Pancreas (tissue), 10 donors: ENCODE results near the gene ULK4. TPM values are rescaled to one million over a fixed set of nuclear protein-coding genes. Genes with fewer than 3 reads are reported as not detected.

Source experiments
- ATAC-seq, 4 donors: fragments of 200-7000 bp; cut with Tn5 transposase; one replicate each; pipeline versions ENCODE4 v1.8.0 to v1.9.1; 2020; ENCODE audit warnings: mild to moderate bottlenecking in 4 of 4, moderate library complexity in 4 of 4
- DNase-seq, 6 donors: peaks; one replicate each; pipeline ENCODE4 v3.0.0-alpha.2; 2020
- FAIRE-seq: peaks from 2 replicates; lab custom pipeline; 2012; peaks lifted over from hg19 to GRCh38; lab: Jason Lieb, UNC
- H3K27ac ChIP-seq, 4 donors: fragments of 200-600 bp; sonication (generic); 1 replicate in 3 of 4; 2 replicates in 1 of 4; pipeline versions ENCODE4 v1.5.0 to v1.8.0; 2020
- H3K27me3 ChIP-seq, 4 donors: fragments of 200-600 bp; one replicate each; pipeline ENCODE4 v1.8.0; 2021
- H3K36me3 ChIP-seq, 3 donors: fragments of 200-600 bp; sonication (generic) in 1 of 3; one replicate each; pipeline versions ENCODE4 v1.5.0 to v1.8.0; 2020 to 2021
- H3K4me1 ChIP-seq, 3 donors: fragments of 200-600 bp; one replicate each; pipeline ENCODE4 v1.8.0; 2021
- H3K4me3 ChIP-seq, 4 donors: fragments of 200-600 bp; sonication (generic) in 2 of 4; one replicate each; pipeline versions ENCODE4 v1.5.0 to v1.8.0; 2020 to 2021
- H3K9me3 ChIP-seq, 4 donors: fragments of 200-600 bp; one replicate each; pipeline ENCODE4 v1.8.0; 2021
- CTCF ChIP-seq, 4 donors: fragments of 200-600 bp; sonication (generic) in 3 of 4; IDR thresholded peaks; one replicate each; pipeline versions ENCODE4 v1.5.0 to v1.8.0; 2021; ENCODE audit warnings: antibody characterized with exemption in 4 of 4
- WGBS, 2 donors: extraction: QIAGEN DNeasy Blood & Tissue Kit; methylation state at CpG; one replicate each; pipeline ENCODE4 v1.1.7; 2013; 5-methylcytosine and 5-hydroxymethylcytosine counted together
- intact Hi-C, 3 donors: fragments of 100-400 bp; cut with DNase I; formaldehyde crosslinking; loops; one replicate each; pipeline versions ENCODE4 v1.11.1 to v1.14.2; 2022
- polyA plus RNA-seq, 2 donors: library from polyadenylated mRNA; stranded (reverse); fragments of 200-250 nt; gene quantifications; one replicate each; pipeline ENCODE4 v1.2.3, GENCODE V29; 2013
- total RNA-seq, 6 donors: library from RNA; stranded (reverse); fragmentation: NEBNext Ultra II Directional in 4 of 6; extraction: Animal tissue kit (Norgen Biotek cat#: 25700) in 4 of 6; gene quantifications; one replicate each; pipeline versions ENCODE4 v1.2.1 to v1.2.4, GENCODE V29; 2021 to 2023
- donor health status: healthy with polysubstance abuse.
- donor health status: DM: no; HTN: no; CAD: no; lungs with moderate emphysema.
- donor health status: DM: no; HTN: no; CAD: no.
- donor health status: control.
- donor health status: control.
- donor health status: Bipolar disorder and iron deficiency.
- donor health status: DM: yes; HTN: yes; CAD: no.
- donor health status: DM: no; HTN: no; CAD: no.
- donor health status: DM: no; HTN: no; CAD: no.
- donor health status: DM: yes; HTN: yes; CAD: no.

Gene ULK4
- total and polyA plus RNA-seq, 8 donors: 2.3 to 8.6 (median 4.2) TPM

GRCh38 chr3:41640076-41640475 is 321.8 kb downstream of the ULK4 start:
- H3K9me3 ChIP-seq: no peaks in the 10 kb centered on the region
- no peaks in the 10 kb centered on the region for H3K27me3 ChIP-seq
- no peaks in the 10 kb centered on the region for H3K36me3 ChIP-seq
- no peak for TF ChIP-seq CTCF (IDR thresholded peaks at IDR 0.05)
- WGBS, 2 donors: 83 to 92% methylated on average over 4 of the region's 4 CpGs
- ATAC-seq (no peak), DNase-seq (no peak), FAIRE-seq (no peak)
- no peaks in the 10 kb centered on the region for H3K4me1 ChIP-seq
- H3K27ac ChIP-seq: no peak overlapping the region
- intact Hi-C loops: no loop called here
- no peak overlapping the region for H3K4me3 ChIP-seq

GRCh38 chr3:41638381-41638780 is 323.5 kb downstream of the ULK4 start:
- DNase-seq (no peak), ATAC-seq (no peak), FAIRE-seq (no peak)
- Histone ChIP-seq H3K27ac (no peak overlapping the region), H3K4me1 (no peaks in the 10 kb centered on the region), H3K36me3 (no peaks in the 10 kb centered on the region), H3K4me3 (no peak overlapping the region), H3K9me3 (no peaks in the 10 kb centered on the region), H3K27me3 (no peaks in the 10 kb centered on the region)
- WGBS, 2 donors: 94 to 96% methylated on average over 2 of the region's 2 CpGs
- TF ChIP-seq CTCF (IDR thresholded peaks at IDR 0.05): no peak
- intact Hi-C loops: no loop called here

GRCh38 chr3:41632700-41633099 is 329.2 kb downstream of the ULK4 start:
- Histone ChIP-seq H3K27me3 (no peaks in the 10 kb centered on the region), H3K36me3 (no peaks in the 10 kb centered on the region), H3K4me3 (no peak overlapping the region), H3K9me3 (no peaks in the 10 kb centered on the region), H3K27ac (no peak overlapping the region), H3K4me1 (peaks cover 0 to 12% (median 8%) of the 10 kb centered on the region in 3 donors)
- ATAC-seq (no peak), DNase-seq (no peak), FAIRE-seq (no peak)
- no peak for TF ChIP-seq CTCF (IDR thresholded peaks at IDR 0.05)
- intact Hi-C loops: no loop called here

- peak in 3 of 4 donors; percentile 14 to 47 (median 18) for ATAC-seq
Observed at GRCh38 chr3:41630708-41631107, 331.2 kb downstream of the ULK4 start.

GRCh38 chr3:41629986-41630385 is 331.9 kb downstream of the ULK4 start:
- Histone ChIP-seq H3K4me1 (peaks cover 0 to 14% (median 8%) of the 10 kb centered on the region in 3 donors), H3K36me3 (no peaks in the 10 kb centered on the region), H3K9me3 (no peaks in the 10 kb centered on the region), H3K4me3 (no peak overlapping the region), H3K27me3 (no peaks in the 10 kb centered on the region), H3K27ac (no peak overlapping the region)
- intact Hi-C loops: no loop called here
- WGBS, 2 donors: 96 to 100% methylated on average over 1 of the region's 1 CpG
- FAIRE-seq (no peak), DNase-seq (no peak), ATAC-seq (no peak)
- no peak for TF ChIP-seq CTCF (IDR thresholded peaks at IDR 0.05)

More at GRCh38 chr3:41630708-41631107, 331.2 kb downstream of the ULK4 start:
- no peak overlapping the region for H3K27ac ChIP-seq
- intact Hi-C loops: no loop called here
- no peak overlapping the region for H3K4me3 ChIP-seq
- H3K9me3 ChIP-seq: no peaks in the 10 kb centered on the region
- H3K4me1 ChIP-seq: peaks cover 0 to 14% (median 8%) of the 10 kb centered on the region in 3 donors
- FAIRE-seq: no peak
- no peak for DNase-seq
- no peaks in the 10 kb centered on the region for H3K36me3 ChIP-seq
- TF ChIP-seq CTCF (IDR thresholded peaks at IDR 0.05): no peak
- H3K27me3 ChIP-seq: no peaks in the 10 kb centered on the region
